ENCODE results near the gene OR1I1.

Gene OR1I1

GRCh38 chr19:15120135-15121026 is 38.4 kb downstream of the OR1I1 start:
- no peak for DNase-seq

GRCh38 chr19:15122331-15123030 is 40.5 kb downstream of the OR1I1 start:
- no peak for DNase-seq

DNA sequence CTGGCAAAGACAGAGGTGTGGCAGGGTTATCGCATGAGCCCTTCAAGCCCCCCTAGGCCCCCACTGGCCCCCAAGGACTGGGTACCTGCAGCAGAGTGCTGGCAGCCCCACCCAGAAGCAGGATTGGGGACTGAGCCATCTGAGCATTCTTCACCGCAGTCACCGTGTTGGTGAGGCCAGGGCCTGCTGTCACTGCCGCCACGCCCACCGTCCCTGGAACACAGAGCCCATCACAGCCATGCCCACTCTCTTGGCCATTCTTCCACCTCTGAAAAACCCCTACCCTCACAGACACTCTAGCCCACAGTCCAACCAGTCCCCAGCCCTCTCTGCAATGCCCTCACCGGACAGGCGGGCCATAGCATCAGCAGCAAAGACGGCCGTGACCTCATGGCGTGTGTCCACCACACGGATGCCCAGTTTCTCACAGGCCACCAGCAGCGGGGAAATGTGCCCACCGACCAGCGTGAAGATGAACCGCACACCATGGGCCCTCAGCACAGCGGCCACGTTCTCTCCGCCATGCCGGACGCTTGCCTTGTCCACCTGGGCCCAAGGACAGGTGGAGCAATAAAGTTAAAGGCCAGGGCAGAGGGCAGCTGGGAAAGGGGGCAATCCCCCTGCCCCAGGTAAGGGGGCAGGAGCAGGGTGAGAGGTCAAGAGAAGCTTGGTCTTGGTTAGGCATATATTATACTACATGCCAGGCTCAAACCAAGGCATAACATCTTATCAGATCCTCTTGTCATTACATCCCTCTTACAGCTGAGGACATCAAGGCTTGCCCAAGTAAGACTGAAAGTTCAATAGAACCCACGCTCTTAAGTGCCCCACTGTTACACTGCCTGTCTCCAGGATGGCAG is 41.2 kb downstream of the OR1I1 start:
- no peak for DNase-seq

- DNase-seq = no peak
Measured at GRCh38 chr19:15123900-15124299, 41.9 kb downstream of the OR1I1 start.

GRCh38 chr19:15124572-15125231 is 42.7 kb downstream of the OR1I1 start:
- no peak for DNase-seq

- DNase-seq = peak; percentile 98
Measured at GRCh38 chr19:15125232-15126067, 43.4 kb downstream of the OR1I1 start.

DNA sequence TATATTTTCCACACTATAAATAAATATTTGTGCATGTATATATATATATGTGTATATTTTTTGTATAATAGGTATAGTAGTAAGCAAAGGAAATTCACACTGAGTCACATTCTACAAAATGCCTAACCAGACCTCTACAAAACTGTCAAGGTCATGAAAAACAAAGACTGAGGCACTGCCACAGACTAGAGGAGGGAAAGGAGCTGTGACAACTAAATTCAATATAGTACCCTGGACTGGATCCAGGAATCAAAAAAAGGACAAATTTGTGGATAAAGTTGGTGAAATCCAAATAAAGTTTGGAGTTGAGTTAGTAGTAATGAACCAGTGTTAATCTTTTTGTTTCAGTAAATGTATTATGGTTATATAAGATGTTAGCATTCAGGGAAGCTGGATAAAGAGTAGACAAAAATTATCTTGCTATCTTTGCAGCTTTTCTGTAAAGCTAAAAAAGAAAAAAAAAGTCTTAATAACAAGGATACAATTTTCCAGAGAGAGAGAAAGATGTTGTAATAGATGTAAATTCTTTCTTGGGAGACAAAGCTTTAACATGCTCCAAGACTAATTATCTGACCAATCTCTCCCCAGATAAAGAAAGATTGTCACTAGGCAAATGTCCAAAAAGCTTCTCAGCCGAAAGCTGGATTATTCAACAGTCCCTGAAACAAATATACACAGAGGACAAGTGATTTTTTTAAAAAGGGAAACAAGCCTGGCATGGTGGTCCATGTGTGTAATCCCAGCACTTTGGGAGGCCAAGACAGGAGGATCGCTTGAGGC is 44.3 kb downstream of the OR1I1 start:
- DNase-seq = no peak

- no peak for DNase-seq
Measured at GRCh38 chr19:15128162-15128770, 46.3 kb downstream of the OR1I1 start.

GRCh38 chr19:15129856-15130585 is 48.0 kb downstream of the OR1I1 start:
- peak in 1 of 2 donors; percentile 38 for DNase-seq

DNA sequence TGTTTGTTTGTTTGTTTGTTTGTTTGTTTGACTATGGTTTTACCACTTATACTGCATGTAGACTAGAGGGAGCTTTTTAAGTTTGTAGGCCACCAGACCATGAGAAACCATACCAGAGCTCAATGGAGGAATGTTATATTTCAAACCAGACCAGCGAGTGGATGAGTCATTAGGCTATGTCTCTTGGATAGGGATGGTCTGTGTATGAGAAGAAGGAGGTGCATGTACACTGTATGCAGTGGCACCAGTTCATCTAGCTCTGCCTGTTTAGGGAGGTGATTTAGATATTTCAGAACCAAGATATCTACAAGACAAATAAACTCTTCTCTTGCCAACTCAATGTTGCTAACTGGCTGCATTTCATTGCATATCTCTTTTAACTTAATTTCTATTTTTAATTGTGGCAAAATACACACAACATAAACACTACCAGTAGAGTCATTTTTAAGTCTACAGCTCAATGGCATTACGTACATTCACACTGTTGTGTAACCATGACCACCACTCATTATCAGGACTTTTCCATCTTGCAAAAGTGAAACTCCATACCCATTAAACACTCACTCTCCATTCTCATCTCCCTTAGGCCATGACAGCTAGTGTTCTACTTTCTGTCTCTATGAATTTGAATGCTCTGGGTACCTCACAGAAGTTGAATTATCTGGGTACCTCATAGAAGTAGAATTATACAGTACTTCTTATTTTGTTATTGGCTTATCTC is 54.4 kb downstream of the OR1I1 start:
- no peak for DNase-seq

- DNase-seq = no peak
Measured at GRCh38 chr19:15137777-15138176, 55.8 kb downstream of the OR1I1 start.

DNA sequence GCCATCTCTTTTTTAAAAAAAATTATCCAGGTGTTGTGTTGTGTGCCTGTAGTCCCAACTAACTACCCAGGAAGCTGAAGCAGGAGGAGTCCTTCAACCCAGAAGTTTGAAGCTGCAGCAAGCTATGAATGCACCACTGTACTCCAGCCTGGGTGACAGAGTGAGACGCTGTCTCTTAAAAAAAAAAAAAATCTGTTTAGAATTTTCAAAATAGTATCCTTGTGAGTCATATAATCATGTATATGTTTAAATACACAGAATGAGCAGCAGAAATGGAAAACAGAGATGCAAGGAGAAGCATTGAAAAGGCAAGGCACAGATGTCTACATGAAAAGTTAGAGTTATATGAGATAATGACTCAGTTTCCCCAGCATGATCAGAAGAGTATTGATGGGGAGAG is 56.4 kb downstream of the OR1I1 start:
- DNase-seq = no peak

- DNase-seq = no peak
Measured at GRCh38 chr19:15141143-15141542, 59.1 kb downstream of the OR1I1 start.

DNA sequence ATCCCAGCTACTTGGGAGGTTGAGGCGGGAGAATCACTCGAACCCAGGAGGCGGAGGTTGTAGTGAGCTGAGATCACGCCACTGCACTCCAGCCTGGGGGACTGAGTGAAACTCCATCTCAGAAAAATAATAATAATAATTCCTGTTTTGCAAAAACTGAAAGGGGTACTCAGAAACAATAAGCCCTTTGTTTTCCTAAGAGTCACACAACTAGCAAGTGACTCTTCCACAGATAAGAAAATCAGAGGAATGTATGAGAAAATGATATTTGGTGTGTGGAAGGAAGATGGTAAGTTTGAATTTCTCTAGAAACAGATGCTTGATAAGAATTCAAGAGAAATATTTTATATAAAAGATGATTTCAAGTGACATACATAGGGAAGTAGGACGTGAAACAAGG is 60.3 kb downstream of the OR1I1 start:
- DNase-seq = no peak
